GM19193 (cell line): ENCODE measurements around the gene OR5B21.

Experiments
- POLR2A ChIP-seq: IDR thresholded peaks from 4 replicates; pipeline ENCODE4 v1.6.1; 2011; ENCODE audit not compliant: insufficient read depth, insufficient read length; ENCODE audit errors: extremely low read depth

OR5B21 gene

DNA sequence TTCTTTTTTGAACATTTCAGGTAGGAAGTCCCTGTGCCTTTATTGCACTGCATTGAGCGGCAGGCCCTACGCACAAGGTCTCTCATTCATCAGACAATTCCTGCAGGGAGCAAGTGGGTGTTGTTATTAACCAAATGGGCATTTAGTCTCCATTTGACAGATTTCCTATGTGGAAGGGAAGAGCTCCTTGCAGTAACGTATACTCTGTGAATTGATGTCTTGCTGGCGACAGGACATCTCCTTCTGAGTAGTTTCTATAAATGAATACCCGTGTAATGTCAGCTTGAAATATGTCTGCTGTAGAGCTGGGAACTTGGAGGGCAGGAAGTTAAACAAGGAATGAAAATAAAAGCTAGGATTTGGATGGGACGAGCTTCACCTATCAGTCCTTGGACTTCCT is 3.7 kb downstream of the OR5B21 start:
- no peak for TF ChIP-seq POLR2A

DNA sequence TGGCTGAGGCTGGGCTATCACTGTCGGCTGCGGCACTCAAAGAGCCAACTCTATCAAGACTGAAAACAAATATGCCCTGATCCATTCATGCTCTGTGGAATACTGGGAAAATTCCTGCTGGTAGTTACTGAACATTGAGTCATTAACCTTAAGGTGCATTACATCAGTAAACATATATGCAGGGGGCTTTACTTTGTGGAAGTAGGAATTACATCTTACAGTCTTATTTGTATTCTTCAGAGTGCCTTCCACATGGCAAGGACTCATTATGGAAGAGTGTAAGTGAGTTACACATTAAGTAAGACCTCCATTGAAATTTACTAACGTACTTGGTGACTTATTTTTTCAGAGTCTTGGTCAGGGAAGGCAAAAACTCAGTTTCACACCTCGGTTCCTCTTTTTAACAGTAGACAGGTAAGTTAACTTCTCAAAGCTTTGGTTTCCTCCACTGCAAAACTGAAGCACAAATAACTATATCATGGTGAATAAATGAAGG is 4.5 kb downstream of the OR5B21 start:
- no peak for TF ChIP-seq POLR2A

DNA sequence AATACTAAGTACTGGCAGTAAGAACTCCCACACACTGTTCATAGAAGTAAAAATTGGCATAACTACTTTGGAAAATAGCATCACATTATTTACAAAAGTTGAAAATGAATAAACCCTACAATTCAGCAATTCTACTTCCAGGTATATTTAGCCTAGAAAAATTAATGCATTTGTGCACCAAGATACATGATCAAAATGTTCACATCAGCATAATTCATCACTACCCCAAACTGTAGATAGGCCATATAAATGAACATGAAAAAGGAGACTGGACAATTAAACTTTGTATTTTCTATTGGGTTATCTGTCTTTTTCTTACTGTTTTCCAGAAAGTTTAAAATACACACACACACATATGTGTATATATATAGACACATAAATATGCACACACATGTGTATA is 5.9 kb downstream of the OR5B21 start:
- no peak for TF ChIP-seq POLR2A

DNA sequence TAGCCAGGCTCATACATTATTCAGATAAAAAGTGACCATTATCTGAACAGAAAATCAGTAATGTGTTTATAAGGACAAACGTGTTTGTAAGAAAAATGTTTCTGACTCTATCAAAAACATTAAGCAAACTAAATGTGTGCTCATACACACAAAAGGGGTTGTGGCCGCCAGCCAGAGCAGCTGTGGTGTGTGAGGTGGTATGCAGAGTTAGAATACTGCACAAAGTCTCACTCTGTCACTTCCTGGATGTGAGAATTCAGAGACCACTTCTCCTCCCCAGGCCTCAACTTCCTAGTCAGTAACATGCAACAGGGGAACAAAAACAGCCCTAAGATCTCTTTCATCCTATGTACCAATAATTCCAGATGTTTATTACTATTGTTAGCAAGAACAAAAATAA is 9.4 kb downstream of the OR5B21 start:
- no peak for TF ChIP-seq POLR2A

DNA sequence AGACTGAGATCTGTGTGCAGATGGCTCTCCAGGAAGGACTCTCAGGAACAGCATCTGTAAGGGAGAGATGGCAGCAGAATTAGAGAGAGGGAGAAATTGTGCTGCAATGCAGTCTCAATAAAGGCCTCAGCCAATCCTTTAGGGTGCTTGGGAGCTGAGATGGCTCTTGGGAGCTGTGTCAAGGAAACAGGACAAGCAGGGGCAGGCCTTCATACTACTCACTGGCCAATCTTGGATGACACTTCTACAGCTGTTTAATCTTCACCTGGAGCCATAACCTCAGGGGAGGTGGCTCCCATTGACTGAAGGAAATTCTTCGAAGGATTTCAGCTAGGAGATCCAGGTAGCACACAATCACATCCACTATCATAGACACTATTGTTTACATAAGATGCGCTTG is 10.0 kb downstream of the OR5B21 start:
- no peak for TF ChIP-seq POLR2A

DNA sequence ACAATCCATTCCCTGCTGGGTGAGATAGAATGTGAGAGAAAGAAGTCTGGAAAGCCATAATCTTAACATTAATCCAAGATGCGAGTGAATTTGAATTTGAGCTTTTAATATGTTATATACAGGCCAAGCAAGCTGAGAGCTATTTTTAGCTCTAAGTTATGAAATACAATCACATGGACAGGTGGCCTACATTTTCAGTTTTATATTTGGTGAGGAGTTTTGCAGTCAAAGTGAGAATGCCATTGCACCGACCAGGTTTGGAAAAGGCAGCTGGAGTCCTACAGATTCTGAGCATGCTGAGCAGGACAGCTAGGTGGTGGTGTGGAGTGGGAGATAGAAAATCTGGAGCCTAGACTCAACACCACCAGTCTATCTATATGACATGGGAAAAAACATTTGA is 12.0 kb downstream of the OR5B21 start:
- TF ChIP-seq POLR2A: no peak

DNA sequence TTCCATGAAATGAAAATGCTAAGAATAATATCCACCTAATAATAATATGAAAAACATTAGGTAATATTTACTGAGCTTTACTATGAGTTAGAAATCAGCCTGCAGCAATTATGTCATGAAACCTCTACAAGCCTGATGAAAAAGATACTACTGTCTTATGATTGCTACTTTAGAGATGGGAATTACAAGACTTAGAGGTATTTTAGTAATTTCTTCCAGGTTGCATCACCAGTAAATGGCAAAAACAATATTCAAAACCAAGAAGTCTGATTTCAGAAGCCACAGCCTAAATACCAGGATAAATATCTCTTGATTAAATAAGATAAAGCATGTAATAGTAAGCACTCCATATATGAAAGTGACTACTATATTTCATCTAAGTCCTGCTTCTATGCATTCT is 13.8 kb downstream of the OR5B21 start:
- no peak for TF ChIP-seq POLR2A

DNA sequence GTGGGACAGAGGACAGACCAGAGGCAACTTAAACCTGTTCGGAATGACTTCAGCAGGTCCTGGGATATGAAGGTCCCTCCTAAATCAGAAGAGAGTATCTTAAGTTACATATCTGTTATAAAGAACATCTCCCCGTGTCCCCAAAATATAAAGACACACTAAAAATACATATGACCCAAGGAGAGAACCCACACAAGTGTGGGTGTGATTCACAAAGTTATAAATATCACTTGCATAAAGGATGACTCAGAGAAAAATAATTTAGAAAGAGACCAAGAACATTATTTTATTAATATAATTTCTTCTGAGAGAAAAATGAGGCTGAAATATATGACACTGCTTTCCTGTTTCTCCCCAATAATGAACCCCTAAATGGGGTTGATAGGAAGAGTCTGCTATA is 14.2 kb downstream of the OR5B21 start:
- no peak for TF ChIP-seq POLR2A

DNA sequence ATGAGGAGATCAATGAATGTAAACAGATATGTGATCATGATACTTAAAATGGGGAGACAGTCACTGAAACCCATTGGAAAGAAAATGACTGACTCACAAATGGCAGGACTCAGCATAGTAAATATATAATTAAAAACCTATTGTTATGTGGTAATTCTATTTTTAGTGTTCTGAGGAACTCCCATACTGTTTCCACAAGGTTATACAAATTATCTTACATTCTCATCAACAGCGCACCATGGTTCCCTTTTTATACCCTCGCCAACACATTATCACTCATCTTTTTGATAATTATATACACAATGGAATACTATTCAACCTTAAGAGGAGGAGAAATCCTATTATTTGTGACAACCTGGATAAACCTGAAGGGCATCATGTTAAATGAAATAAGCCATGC is 17.1 kb downstream of the OR5B21 start:
- TF ChIP-seq POLR2A: no peak

DNA sequence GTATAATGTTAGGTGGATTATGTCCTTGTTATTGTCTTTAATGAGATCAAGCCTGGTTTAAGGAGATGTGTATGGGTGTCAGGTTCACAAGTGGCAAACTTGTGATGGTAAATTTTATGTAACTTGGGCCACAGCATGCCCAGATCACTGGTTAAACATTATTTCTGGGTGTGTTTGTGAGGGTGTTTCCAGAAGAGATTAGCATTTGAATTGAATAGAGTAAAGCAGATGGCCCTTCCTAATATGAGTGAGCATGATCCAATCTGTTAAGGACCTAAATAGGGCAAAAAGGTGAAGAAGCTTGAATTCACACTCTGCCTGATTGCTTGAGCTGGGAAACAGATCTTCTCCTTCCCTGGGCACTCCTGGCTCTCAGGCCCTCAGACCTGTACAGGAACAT is 20.7 kb downstream of the OR5B21 start:
- no peak for TF ChIP-seq POLR2A

DNA sequence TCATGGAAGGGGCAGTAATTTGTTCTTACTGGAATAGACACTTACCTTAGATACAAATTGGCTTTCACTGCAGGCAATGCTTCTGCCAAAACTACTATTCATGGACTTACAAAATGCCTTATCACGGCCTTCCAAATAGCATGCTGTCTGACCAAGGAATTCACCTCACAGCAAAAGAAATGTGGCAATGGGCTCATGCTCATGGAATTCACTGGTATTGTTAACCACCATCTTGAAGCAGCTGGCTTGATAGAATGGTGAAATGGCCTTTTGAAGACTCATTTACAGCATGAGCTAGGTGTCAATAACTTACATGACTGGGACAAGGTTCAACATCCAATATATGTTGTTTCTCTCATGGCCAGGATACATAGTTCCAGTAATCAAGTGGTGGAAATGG is 21.9 kb downstream of the OR5B21 start:
- no peak for TF ChIP-seq POLR2A

DNA sequence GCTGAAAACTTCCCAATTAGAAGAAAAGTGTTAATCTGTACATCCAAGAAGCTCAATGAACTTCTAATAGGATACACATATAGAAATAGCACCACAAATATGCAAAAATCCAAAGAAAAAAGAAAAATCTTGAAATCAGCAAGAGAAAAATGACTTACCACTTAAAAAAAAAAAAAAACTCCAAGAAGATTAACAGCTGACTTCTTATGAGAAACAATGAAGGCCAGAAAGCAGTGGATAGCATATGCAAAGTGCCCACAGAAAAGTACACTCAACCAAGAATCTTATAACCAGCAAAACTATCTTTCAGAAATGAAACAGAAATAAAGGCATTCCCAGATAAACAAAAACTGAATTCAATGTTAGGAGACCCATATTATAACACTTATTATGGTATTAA is 36.0 kb downstream of the OR5B21 start:
- TF ChIP-seq POLR2A: no peak

DNA sequence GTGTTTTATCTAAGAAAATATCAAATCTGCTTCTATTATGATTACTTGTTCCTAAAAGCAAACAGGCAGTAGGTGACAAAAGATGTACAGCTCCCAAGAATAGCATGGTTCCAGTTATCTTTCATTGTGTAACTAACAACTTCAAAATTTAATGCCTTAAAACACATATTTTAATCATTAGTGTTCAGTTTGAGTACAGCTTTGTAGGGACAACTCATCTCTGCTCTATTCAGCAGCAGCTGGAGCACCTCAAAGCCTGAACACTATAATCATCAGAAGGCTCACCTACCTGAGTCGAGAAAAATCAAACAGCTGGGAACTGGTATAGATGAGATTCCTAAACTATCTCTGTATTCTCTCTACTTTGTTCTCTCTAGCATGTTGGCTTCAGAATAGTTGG is 41.6 kb downstream of the OR5B21 start:
- no peak for TF ChIP-seq POLR2A

DNA sequence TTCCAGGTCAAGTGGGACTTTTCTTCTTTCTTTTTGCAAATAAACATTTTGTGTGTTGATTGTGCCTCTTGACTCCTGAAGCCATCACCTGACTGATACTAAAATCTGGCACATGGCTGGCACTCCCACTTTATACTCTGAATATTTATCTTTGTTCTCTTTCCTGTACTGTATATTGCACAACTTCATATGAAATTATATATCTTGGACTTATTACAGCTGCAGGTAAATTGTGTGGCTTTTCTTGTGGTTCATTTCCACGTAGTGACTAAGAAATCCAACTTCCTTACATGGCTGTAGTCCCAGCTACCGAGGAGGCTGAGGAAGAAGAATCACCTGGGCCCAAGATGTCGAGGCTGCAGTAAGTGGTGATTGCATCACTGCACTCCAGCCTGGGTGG is 42.2 kb downstream of the OR5B21 start:
- TF ChIP-seq POLR2A: no peak
